ENCODE measurements around the gene ENPP6.
A peak's percentile ranks its signal among the peaks of the same experiment; 100 is the strongest.

The ENPP6 gene

GRCh38 chr4:184046148-184046547 lies 171.5 kb downstream of the ENPP6 start (continued):
- TF ChIP-seq ZXDB (tag by site-specific recombination; IDR thresholded peaks at IDR 0.05) (no peak), ZNF133 (tag by site-specific recombination; IDR thresholded peaks at IDR 0.05) (peak; percentile 99), ZNF48 (tag by site-specific recombination; IDR thresholded peaks at IDR 0.05) (no peak)
- TF ChIP-seq, protein P1, sequence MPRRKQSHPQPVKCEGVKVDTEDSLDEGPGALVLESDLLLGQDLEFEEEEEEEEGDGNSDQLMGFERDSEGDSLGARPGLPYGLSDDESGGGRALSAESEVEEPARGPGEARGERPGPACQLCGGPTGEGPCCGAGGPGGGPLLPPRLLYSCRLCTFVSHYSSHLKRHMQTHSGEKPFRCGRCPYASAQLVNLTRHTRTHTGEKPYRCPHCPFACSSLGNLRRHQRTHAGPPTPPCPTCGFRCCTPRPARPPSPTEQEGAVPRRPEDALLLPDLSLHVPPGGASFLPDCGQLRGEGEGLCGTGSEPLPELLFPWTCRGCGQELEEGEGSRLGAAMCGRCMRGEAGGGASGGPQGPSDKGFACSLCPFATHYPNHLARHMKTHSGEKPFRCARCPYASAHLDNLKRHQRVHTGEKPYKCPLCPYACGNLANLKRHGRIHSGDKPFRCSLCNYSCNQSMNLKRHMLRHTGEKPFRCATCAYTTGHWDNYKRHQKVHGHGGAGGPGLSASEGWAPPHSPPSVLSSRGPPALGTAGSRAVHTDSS (tag by site-specific recombination; IDR thresholded peaks at IDR 0.05), result no peak

DNA sequence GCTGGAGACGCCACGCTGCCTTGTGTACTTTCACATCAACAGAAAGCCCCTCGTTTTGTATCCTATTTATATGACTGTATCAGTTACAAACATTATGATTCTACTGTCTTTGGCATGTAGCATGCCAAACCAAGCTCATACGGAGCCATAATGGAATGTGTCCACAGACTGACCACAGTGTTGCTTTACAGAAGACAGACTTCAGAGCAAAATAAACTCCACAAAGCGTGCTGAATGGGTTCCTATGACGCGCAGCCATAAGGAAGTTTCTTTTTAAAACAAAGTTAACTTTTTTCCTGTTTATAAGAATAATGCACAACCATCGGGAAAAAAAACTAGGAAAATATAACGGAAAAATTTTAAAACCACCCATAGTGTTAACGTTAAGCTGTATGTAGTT lies 176.5 kb downstream of the ENPP6 start:
- Histone ChIP-seq H3K9me3 (ENCODE audit: control insufficient read depth, insufficient read depth, low read depth, low read length) (no peaks in the 10 kb centered on the region), H3K4me1 (ENCODE audit: control insufficient read depth, insufficient read depth, low read length) (no peaks in the 10 kb centered on the region), H3K36me3 (ENCODE audit: control insufficient read depth in 2 of 2, insufficient read depth in 1 of 2, low read length in 2 of 2) (no peaks in the 10 kb centered on the region), H3K27ac (ENCODE audit: extremely low read depth, low read depth, low read length) (no peak overlapping the region), H3K4me3 (ENCODE audit: low read depth, low read length) (no peak overlapping the region)
- TF ChIP-seq KLF10 (tag by site-specific recombination; IDR thresholded peaks at IDR 0.05) (no peak), SALL2 (tag by site-specific recombination; IDR thresholded peaks at IDR 0.05; ENCODE audit: borderline replicate concordance) (no peak), ZFHX2 (tag by site-specific recombination; conservative IDR thresholded peaks at IDR 0.05) (no peak), ZNF449 (tag by site-specific recombination; IDR thresholded peaks at IDR 0.05) (no peak)
- ChIA-PET CTCF (no interaction called here), POLR2A (no interaction called here)

DNA sequence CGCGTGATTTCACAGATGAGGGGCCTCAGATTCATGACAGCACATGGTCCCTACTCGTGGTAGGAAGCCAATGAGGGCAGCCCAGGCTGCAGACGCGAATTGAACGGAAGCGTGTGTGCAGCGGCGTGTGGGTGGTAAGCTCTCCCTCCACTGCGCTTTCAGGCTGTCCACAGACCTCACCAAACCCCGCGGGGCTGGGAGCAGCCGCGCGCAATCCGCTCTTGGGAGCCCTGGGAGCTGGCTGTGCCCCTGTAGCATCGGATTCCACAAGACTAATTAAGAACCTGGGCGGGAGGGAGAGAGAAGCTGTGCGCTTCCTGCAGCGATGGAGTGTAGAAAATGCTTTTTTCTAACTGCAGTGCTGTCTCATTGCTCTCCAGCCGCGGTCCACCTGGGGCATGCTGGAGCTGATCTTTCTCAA lies 177.7 kb downstream of the ENPP6 start:
- peak overlapping the region; percentile 9 for H3K4me3 ChIP-seq (ENCODE audit: low read depth, low read length)
- no peaks in the 10 kb centered on the region for H3K4me1 ChIP-seq (ENCODE audit: control insufficient read depth, insufficient read depth, low read length)
- no peaks in the 10 kb centered on the region for H3K36me3 ChIP-seq (ENCODE audit: control insufficient read depth in 2 of 2, insufficient read depth in 1 of 2, low read length in 2 of 2)
- H3K27ac ChIP-seq (ENCODE audit: extremely low read depth, low read depth, low read length), result no peak overlapping the region
- H3K9me3 ChIP-seq (ENCODE audit: control insufficient read depth, insufficient read depth, low read depth, low read length), result no peaks in the 10 kb centered on the region
- POLR2A ChIA-PET, result no interaction called here
- CTCF ChIA-PET, result no interaction called here
- TF ChIP-seq ZNF174 (tag by site-specific recombination; IDR thresholded peaks at IDR 0.05), result no peak
- TF ChIP-seq ZNF426 (tag by site-specific recombination; IDR thresholded peaks at IDR 0.05), result no peak
- TF ChIP-seq ZNF549 (tag by site-specific recombination; IDR thresholded peaks at IDR 0.05), result no peak
- TF ChIP-seq ZNF654 (tag by site-specific recombination; IDR thresholded peaks at IDR 0.05; ENCODE audit: low read depth), result no peak
- TF ChIP-seq ZNF280D (tag by site-specific recombination; IDR thresholded peaks at IDR 0.05), result no peak
- TF ChIP-seq PBX3 (CRISPR knock-in tag; IDR thresholded peaks at IDR 0.05), result no peak
- no peak for TF ChIP-seq BCL11A (tag by site-specific recombination; IDR thresholded peaks at IDR 0.05; ENCODE audit: low read depth)
- TF ChIP-seq ZNF747 (tag by site-specific recombination; IDR thresholded peaks at IDR 0.05), result no peak
- TF ChIP-seq, protein P2, sequence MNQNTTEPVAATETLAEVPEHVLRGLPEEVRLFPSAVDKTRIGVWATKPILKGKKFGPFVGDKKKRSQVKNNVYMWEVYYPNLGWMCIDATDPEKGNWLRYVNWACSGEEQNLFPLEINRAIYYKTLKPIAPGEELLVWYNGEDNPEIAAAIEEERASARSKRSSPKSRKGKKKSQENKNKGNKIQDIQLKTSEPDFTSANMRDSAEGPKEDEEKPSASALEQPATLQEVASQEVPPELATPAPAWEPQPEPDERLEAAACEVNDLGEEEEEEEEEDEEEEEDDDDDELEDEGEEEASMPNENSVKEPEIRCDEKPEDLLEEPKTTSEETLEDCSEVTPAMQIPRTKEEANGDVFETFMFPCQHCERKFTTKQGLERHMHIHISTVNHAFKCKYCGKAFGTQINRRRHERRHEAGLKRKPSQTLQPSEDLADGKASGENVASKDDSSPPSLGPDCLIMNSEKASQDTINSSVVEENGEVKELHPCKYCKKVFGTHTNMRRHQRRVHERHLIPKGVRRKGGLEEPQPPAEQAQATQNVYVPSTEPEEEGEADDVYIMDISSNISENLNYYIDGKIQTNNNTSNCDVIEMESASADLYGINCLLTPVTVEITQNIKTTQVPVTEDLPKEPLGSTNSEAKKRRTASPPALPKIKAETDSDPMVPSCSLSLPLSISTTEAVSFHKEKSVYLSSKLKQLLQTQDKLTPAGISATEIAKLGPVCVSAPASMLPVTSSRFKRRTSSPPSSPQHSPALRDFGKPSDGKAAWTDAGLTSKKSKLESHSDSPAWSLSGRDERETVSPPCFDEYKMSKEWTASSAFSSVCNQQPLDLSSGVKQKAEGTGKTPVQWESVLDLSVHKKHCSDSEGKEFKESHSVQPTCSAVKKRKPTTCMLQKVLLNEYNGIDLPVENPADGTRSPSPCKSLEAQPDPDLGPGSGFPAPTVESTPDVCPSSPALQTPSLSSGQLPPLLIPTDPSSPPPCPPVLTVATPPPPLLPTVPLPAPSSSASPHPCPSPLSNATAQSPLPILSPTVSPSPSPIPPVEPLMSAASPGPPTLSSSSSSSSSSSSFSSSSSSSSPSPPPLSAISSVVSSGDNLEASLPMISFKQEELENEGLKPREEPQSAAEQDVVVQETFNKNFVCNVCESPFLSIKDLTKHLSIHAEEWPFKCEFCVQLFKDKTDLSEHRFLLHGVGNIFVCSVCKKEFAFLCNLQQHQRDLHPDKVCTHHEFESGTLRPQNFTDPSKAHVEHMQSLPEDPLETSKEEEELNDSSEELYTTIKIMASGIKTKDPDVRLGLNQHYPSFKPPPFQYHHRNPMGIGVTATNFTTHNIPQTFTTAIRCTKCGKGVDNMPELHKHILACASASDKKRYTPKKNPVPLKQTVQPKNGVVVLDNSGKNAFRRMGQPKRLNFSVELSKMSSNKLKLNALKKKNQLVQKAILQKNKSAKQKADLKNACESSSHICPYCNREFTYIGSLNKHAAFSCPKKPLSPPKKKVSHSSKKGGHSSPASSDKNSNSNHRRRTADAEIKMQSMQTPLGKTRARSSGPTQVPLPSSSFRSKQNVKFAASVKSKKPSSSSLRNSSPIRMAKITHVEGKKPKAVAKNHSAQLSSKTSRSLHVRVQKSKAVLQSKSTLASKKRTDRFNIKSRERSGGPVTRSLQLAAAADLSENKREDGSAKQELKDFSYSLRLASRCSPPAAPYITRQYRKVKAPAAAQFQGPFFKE (tag by site-specific recombination; IDR thresholded peaks at IDR 0.05; ENCODE audit: borderline replicate concordance), result no peak
- no peak for TF ChIP-seq ZNF621 (tag by site-specific recombination; IDR thresholded peaks at IDR 0.05)
- no peak for TF ChIP-seq ZNF23 (tag by site-specific recombination; IDR thresholded peaks at IDR 0.05; ENCODE audit: borderline replicate concordance)
- no peak for TF ChIP-seq ZNF473 (tag by site-specific recombination; IDR thresholded peaks at IDR 0.05)

Data from HEK293 (cell line).